Left renal cortex interstitium (tissue), 4 donors: ENCODE results near the gene CYRIA. TPM values are rescaled to one million over a fixed set of nuclear protein-coding genes. Genes with fewer than 3 reads are reported as not detected.

Experiments used
- DNase-seq, 4 donors: peaks; one replicate each; pipeline ENCODE4 v3.0.0-alpha.2; 2013; ENCODE audit warnings: low read depth in 4 of 4, low spot score in 2 of 4, missing footprints in 1 of 4
- polyA plus RNA-seq, 4 donors: library from polyadenylated mRNA; unstranded; fragments of 120-200 nt; gene quantifications; one replicate each; pipeline ENCODE4 v1.2.1, GENCODE V29; 2013; ENCODE audit not compliant: insufficient read length in 4 of 4

Gene CYRIA
- polyA plus RNA-seq: 1 to 10 TPM; 2.6 to 3.4 (median 3.3) TPM

DNA sequence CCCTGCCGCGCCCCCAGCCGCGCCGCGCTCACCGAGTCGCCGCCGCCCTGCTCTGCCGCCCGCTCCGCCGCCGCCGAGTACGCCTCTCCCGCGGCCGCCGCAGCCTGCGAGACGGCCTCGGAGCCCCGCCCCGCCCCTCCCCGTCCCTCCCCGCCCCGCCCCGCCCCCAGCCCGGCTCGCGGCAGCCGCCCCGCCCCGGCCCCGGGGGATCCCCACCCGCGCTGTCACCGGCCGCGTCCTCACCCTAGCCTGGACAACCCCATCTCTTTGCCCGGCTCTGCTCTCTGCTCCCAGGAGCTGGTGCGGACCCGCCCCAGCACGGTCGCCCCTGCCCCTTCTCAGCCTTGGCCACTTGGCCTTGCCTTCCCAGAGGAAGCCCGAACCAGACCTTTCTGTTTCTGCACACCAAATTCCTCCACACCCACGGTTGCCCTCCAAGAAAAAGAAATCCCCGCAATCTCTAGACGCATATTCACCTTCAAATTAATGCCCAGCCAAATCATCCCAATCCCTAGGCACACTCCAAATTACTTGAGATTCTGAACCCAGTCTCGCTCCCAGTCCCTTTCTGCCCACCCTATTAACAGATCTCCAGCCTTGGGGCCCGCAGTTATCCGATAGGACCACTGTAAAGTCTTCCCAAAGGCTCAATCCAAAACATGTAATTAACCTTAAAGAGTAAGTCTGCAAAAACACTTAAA, at the start of gene CYRIA:
TSS of gene CYRIA (minus strand) at position 87 of the 701 bp plus-strand sequence. CDS start 77,715 bp downstream, outside the sequence.
- DNase-seq: no peak

DNA sequence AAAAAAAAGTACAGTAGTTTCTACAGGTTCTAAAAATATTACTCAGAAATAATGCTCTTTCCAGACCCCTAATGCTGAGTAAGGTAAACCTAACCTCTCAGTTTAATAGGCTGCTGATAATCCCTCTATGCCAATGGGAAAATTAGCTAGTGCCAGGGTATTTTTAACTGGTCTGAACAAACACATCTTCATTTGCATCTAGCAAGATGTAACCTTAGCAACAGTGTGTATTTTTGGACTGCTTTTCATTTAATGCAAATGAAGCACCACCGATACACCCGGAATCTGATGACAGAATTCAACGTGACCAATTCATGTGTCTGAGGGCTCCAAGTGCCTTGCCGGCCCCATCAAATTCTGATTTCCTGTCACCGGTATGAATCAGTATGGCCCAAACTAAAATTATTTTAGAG, 47.4 kb upstream of the CYRIA start:
- no peak for DNase-seq

DNA sequence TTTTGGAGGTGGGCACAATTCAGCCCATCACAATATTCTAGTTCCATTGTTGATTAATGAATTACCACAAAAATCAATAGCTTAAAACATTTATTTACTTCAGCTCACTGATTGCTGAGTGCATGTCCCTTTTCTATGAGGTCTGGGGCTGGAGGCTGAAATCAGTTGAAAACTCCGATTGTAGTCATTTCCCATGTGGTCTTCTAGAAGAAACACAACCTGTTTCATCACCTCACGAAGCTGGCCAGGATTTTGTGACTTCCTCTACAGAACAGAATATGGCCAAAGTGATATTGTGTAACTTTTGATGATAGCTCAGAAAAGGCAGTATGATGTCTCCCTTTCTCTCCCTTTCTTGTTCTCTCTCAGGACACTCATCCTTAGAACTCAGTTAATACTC, 44.1 kb upstream of the CYRIA start:
- DNase-seq: no peak

DNA sequence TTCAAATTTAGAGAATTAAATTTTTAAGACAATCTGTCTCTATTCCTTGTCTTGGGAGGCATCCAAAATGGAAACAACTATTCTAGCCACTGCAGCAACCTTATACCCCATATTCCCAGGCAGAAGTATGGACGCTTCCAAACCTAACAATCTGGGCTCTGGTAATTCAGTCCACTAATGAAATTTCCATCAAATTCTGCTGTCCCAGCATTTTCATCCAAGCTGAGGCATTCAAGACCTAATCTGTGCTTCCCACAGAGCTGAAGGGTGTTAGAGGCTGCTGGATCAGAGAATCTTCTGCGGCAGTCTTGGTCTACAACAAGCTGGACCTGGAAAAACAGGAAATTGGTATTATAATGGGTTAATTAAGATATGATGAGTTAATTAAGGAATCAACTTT, 42.5 kb upstream of the CYRIA start:
- no peak for DNase-seq

DNA sequence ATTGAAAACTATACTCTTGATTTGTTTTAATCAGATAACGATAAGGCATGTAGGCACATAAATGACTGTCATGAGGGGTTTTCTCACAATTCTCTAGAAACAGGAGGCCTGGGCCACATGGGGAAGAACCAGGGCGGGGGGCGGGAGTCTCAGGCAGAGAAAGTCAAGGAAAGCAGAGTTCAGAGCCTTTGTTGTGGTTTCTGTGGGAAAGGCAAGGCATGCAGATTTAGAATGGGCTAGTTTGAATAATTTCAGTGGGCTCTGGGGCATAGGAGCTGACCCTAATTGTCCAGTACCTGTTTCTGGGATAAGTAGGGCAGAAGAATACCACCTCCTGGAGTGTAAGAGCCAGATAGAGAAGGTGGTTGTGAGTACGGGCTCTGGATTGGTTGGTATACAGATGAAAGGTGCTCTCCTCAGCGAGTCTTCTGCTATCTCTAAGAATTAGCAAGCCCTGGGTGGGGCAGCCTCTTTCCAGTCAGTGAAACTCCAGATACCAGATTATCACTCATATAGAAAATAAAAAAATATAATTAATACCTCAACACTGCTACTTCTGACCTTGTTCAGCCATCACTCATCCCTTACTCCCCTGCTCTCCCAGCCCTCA, 41.5 kb upstream of the CYRIA start:
- DNase-seq: no peak

DNA sequence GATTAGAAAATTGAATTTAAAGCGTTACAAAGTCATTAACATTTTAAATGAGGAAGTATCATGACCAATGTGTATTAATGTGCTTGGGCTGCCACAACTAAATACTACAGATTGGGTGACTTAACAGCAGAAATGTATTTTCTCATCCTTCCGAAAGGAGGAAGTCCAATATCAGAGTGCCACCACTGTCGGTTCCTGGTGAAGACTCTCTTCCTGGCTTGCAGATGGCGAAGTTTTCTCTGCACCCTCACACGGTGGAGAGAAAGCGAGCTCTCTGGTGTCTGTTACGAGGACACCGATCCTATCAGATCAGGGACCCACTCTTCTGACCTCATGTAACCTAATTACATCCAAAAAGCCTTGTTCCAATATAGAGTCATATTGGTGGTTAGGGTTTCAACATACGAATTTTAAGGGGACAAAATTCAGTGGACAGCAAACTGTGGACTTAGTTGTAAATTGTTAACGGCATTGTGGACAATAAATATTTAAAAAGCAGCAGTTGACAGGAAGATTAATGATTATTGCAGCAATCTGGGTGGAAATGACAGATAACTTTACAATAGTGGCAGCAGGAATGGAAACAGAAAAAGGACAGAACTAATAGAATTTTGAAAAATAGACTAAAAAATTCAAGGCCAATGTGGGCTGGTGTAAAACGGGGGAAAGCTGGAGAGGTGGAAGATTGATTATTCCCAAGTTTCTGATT, 35.1 kb upstream of the CYRIA start:
- DNase-seq: no peak

DNA sequence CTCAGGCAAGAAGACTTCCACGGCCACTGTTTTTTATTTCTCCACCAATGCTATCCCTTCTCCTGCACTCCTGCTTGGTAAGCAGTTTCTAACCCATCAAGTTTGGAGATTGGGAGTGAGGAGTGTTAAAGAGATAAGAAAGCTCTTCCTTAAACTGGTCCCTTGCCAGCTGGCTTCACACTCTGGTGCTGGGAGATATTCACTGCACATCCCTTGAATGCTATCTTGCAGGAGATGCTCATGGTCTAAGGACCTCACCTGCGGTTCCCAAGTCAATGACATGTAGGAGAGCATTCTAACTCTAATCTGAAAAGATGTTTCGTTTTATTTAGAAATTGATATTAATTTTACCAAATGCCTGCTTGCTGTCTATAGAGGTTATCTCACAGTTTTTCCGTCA, 28.2 kb upstream of the CYRIA start:
- no peak for DNase-seq

DNA sequence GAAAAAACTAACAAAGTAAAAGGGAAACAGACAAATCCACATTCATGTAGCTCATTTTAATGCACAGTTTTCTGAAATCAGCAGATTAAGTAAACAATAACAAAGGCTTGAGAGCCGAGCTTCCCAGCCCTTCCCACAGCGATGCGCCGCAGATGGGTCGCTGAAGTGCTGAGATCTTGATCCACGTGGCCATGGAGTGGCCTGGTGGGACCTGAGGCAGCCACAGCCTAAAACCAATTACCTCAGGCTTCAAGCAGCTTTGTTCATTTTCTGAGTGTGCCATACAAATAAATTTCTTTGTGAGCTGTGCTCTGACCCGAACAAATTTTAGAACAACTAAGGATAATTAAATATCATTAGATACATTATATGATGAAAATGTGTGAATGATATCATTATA, 25.6 kb upstream of the CYRIA start:
- no peak for DNase-seq

DNA sequence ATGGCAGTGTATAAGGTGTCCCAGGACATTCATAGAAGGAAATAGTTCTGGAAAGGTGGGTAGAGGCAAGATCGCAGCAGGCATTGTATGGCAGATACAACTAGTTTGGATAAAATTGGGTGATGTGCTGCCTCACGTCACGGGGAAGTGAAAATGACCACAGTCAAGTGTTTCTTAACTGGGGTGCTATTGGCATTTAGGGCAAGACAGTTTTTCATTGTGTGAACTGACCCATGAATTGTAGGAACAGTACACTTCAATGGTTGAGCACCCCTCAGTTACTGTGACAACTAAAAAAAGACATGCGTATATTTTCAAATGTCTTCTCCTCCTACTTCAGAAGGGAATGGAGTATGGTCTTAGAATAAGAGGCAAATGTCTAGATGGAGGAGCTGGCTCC, 22.3 kb upstream of the CYRIA start:
- no peak for DNase-seq

DNA sequence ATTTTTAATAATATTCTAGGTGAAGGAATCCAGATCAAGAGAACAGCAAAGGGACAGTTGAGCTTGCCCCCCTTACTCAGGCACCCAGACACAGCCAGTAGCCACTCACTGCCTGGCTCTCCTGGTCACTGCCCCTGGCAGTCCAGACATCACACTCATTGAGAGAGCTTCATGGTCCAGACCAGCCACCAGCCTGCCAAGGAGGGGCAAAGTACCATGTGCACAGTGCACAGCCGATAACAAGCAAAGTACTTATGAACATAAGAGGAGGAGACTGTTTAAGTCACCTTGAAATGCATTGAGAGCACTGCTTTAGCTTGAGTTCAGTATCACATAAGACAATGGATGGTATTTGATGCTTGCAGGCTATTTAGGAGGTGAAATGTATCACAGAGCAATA, 21.6 kb upstream of the CYRIA start:
- no peak for DNase-seq

DNA sequence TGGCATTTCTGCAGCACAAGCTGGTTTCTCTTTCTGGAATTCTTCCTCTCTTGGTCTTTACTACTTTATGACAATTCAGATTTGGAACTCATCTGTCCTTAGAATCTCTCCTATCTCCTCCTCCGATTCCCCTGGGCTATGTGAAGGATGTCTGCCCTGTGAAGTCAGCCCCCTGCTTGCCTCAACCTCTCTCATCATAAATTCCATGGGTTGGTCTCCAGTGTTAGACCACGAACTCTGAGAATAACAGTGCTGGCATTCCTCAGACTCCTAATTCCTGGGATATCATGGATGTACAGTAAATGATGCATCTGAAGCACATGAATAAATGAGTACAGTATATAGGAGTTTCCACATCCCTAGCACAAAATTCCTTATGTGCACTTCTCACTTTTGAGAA, 21.0 kb upstream of the CYRIA start:
- DNase-seq: no peak

DNA sequence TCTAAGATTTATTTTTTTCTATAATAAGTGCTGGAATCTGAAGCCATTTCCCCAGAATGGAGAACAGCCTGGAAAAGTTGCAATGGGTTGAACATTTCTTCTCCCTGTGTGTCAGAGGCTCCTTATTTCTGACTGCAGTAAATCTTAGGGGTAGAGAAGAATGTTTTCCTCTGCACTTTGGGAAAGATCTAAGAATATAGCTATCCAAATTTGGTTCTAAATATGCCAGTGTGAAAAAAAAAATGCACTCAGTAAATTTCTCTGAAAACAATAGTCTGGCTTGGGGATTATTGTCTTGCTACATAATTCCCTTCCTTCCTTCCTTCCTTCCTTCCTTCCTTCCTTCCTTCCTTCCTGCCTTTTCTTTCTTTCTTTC, 19.7 kb upstream of the CYRIA start:
- no peak for DNase-seq

DNA sequence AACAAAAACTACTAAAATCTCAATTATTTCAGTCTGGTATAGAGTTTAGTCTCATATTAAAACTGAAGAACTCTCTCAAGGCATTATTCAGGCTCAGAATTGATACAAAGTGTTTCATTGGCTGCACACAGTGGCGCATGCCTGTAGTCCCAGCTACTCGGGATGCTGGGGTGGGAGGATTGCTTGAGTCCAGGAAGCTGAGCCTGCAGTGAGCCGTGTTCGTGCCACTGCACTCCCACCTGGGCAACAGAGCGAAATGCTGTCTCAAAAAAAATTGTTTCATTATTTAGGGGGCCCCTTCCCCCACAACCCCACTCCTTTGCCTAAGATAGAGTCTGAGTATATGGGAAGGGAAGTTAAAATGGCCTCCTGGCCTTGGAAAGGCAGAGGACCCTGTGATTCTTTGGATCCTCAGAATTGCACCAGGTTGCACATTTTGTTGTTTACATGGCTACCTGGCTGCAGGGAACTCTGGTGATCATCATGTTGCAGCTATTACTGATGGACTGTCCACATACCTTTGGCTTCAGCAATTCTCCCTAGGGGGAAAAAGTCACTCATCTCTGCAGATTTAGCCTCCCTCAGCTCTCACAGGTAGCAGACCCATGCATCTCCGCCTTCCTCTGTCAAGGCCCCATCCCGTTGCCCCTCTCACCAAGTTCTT, 19.2 kb upstream of the CYRIA start:
- DNase-seq: no peak

DNA sequence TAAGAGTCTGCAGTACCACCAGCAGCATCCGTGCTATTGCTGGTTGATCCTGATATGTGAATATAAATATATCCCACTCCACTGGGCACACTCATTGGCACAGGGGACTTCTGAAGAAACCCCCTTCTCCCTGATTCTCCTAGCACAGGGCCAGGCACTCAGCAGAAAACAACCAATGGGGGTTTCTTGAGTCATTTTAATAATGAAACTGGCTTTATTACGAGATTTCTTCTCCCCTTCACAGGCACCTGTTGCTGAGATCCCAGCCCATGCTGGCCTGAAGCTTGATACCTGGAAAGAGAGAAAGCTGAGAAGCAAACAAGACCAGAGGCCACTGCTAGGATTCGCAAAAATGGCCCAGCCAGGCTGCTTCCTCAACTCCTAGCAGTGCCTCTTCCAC, 17.9 kb upstream of the CYRIA start:
- DNase-seq: no peak

DNA sequence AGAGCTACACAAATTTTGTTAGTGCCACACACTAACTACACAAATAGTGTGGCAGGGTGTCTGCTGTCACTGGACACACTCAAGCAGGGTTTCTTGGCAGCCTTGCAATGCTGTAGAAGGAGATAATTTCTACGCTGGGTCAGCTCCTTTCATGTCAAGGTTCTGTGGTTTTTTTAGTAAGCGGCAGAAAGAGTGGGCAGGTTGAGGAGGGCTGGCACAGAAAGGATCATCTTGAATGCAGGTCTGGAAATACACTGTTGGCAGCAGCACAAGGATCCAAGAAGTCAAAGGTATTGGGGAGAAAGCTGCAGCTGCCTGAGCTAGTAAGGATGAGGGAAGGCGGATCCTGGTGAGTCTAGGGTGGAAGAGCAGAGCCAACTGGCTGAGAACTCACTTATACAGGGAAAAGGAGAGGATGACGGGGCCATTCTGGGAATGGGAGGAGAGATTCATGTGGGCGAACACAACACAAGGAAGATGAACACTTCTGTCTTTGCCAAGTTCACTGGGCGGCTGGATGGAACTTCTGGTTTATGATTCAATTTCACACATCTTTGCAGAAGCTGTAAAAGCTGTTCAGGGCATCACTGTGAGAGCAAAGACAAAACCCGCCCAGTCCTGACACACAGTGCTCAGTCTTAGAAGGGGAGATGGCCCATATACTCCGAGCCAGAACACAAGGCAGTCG, 16.9 kb upstream of the CYRIA start:
- no peak for DNase-seq

DNA sequence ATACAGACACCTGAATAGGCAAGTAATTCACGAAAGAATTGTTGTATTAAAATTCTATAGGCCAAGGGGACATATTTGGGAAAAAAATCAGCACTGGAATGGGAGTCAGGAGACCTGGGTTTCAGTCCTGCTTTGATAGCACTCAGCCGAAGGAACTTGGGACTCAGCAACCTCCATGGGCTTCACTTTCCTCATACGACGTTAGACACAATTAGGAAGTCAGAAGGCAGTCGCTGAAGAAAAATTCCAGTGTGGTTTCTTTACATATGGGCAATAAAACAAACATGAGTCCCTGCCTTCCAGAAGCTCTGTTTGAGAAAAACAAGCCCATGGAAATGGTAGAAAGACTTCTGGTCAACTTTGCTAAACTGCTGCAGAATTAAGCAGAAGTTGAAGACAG, 15.1 kb upstream of the CYRIA start:
- DNase-seq: no peak

DNA sequence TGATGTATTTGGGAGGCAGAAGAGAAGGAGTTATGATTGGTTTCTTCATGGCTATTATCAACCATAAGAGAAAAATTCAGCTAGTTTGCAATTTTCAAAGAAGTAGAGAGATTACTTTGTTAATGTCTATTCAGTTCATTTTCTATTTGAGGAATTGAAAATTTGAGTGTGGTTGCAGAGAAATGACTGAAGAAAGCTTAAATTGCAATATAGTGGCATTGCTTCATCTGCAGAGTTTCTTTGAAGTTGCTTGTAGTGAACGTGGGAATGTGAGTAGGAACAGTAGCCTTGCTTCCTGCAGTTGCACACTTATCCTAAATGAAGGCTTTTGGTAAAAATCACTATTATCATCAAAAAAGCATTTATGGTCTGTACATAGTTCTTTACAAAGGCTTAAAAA, 14.7 kb upstream of the CYRIA start:
- no peak for DNase-seq

DNA sequence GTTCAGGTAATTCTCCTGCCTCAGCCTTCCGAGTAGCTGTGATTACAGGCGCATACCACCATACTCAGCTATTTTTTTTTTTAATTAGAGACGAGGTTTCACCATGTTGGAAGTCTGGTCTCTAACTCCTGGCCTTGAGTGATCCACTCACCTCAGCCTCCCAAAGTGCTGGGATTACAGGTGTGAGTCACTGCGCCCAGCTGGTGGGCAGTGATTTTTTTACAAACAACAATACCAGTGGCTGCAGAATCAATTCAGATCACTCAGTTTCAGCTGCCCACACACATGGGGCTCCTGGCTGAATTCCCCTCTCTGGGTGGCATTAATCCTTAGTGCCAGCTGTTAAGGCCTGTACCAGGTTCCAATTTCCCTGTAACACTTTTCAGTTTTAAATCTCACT, 13.3 kb upstream of the CYRIA start:
- no peak for DNase-seq

DNA sequence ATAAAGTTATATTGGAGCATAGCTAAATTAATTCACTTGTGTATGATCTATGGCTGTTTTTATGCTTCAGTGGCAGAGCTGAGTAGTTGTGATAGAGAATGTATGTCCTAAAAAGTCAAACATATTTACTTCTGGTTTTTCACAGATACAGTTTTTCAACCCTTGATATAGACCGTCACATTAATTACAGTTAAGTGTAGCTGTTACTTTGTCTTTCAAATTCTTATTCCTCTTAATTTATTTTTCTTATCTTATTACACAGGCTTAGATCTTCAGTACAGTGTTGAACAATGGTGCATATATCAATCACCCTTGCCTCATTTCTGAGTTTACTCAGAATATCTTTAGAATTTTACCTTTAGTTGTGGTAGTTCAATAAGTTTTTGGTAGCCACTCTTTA, 12.2 kb upstream of the CYRIA start:
- no peak for DNase-seq

DNA sequence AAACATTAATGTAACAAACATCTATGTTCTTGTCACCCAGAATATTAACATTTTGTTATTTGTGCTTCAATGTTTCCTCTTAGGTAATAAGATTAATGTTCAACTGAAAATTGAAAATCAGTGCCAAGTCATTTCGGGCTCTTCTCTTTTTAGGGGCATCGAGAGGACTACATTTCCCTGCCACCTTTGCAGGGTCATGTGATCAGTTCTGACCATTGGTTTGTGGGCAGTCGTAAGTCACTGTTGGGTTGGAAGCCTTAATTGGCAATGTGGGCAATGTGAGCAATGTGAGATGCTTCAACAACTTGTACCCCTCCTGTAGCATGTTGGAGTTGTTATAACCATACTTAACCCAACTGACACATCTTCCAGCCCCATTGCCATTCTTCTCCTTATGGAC, 10.1 kb upstream of the CYRIA start:
- DNase-seq: no peak

DNA sequence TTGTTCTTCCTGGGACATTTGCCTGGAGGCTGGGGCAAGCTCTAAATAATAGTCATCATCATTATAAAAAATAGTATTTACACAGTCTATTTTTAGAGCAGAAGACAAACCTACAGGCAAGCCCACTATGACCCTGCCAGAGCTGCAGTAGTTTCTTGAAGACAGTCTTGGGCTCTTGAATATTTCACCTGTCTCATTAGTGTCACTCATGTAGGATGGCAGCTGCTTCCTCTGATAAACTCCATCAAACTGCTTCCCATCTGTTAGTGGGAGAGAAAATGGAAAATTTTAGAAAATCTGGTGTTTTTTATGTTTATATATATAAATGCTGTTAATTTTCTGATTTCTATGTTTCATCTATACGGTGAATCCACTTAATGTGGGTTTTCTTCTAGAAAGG, 8.5 kb upstream of the CYRIA start:
- no peak for DNase-seq
